ENCODE results near the gene CHRNG.

Gene CHRNG

GRCh38 chr2:232549655-232550353 is 10.3 kb downstream of the CHRNG start:
- H3K4me1 ChIP-seq (ENCODE audit: control insufficient read depth, insufficient read depth, low read length), result peaks cover 4% of the 10 kb centered on the region

DNA sequence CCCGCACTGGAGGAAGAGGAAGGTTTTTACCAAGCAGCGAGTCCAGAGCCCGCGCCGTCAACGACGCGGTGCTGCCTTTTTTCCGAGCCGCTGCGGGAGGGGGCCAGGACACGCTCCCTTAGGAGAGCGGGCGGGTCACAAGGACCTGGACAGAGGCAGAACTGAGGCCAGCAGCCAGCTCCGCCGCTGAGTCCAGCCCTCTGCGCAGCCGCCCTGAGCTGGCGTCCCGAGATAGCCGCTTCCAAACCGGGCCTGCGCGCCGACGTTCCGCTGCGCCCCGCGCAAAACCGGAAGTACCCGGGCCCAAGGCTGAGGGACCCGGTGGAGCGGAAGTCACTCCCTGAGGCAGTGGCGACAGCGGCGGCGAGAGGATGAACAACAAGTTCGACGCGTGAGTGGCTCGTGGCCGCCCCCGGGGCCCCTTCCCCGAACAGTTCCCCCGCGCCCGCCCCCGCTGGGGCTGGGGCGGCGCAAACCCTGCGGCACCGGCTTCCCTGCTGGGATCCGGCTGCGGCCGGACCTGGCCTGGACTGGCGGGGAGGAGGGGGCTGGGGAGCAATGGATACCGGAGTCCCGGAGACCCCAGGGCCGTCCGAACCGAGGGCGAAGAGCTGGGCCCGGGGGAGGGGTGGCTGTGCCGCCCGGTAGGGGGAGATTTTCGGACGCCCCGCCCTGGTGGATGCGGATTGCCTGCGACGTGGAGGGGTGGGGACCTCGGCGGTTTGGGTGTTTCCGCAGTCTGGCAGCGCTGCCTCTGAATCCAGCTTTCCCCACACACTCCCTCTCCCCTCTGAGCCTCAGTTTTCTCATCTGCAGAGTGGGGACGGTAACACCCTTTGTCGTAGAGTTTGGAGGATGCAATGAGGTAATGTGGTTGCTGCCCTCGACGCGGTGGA is 11.1 kb downstream of the CHRNG start, which contains the start of the genes EIF4E2 and TIGD1:
Gene EIF4E2, plus strand, starts transcription at position 336 of the 896 bp plus-strand sequence. Its CDS starts 36 bp downstream, at position 372.
Gene TIGD1, minus strand, starts transcription at position 204 of the 896 bp plus-strand sequence. CDS start 675 bp downstream, outside the sequence.
- Histone ChIP-seq H3K4me3 (ENCODE audit: low read depth, low read length) (peak within 1 kb of the TSS; percentile 81), H3K9ac (ENCODE audit: low read length) (peak within 1 kb of the TSS; percentile 93), H3K27ac (ENCODE audit: low read depth, low read length) (peak within 1 kb of the TSS; percentile 93), H3K27me3 (ENCODE audit: control insufficient read depth, insufficient read depth, low read length) (no peaks in the 10 kb centered on the region), H3K36me3 (ENCODE audit: control insufficient read depth, insufficient read depth, low read length) (peaks cover 27% of the 10 kb centered on the region), H3K4me1 (ENCODE audit: control insufficient read depth, insufficient read depth, low read length) (peaks cover 4% of the 10 kb centered on the region), H3K9me3 (ENCODE audit: control insufficient read depth, insufficient read depth, low read depth, low read length) (peaks cover 8% of the 10 kb centered on the region; the same call in 1 of the 2 replicates)

More at GRCh38 chr2:232549655-232550353, 10.3 kb downstream of the CHRNG start:
- Histone ChIP-seq H3K4me3 (ENCODE audit: low read depth, low read length) (peak overlapping the region; percentile 81), H3K36me3 (ENCODE audit: control insufficient read depth, insufficient read depth, low read length) (peaks cover 27% of the 10 kb centered on the region), H3K9me3 (ENCODE audit: control insufficient read depth, insufficient read depth, low read depth, low read length) (peaks cover 8% of the 10 kb centered on the region; the same call in 1 of the 2 replicates), H3K27me3 (ENCODE audit: control insufficient read depth, insufficient read depth, low read length) (no peaks in the 10 kb centered on the region), H3K27ac (ENCODE audit: low read depth, low read length) (peak overlapping the region; percentile 93), H3K9ac (ENCODE audit: low read length) (peak overlapping the region; percentile 93)

- peak overlapping the region; percentile 81 for H3K4me3 ChIP-seq (ENCODE audit: low read depth, low read length)
- peak overlapping the region; percentile 93 for H3K9ac ChIP-seq (ENCODE audit: low read length)
- H3K27ac ChIP-seq (ENCODE audit: low read depth, low read length), result no peak overlapping the region
- H3K4me1 ChIP-seq (ENCODE audit: control insufficient read depth, insufficient read depth, low read length), result peaks cover 4% of the 10 kb centered on the region
- H3K9me3 ChIP-seq (ENCODE audit: control insufficient read depth, insufficient read depth, low read depth, low read length), result peaks cover 8% of the 10 kb centered on the region; the same call in 1 of the 2 replicates
- H3K27me3 ChIP-seq (ENCODE audit: control insufficient read depth, insufficient read depth, low read length), result no peaks in the 10 kb centered on the region
- H3K36me3 ChIP-seq (ENCODE audit: control insufficient read depth, insufficient read depth, low read length), result peaks cover 33% of the 10 kb centered on the region
Measured at GRCh38 chr2:232551250-232551638, 11.8 kb downstream of the CHRNG start.

- peaks cover 4% of the 10 kb centered on the region for H3K4me1 ChIP-seq (ENCODE audit: control insufficient read depth, insufficient read depth, low read length)
- H3K27ac ChIP-seq (ENCODE audit: low read depth, low read length), result no peak overlapping the region
- H3K27me3 ChIP-seq (ENCODE audit: control insufficient read depth, insufficient read depth, low read length), result no peaks in the 10 kb centered on the region
- peaks cover 8% of the 10 kb centered on the region; the same call in 1 of the 2 replicates for H3K9me3 ChIP-seq (ENCODE audit: control insufficient read depth, insufficient read depth, low read depth, low read length)
- peaks cover 35% of the 10 kb centered on the region for H3K36me3 ChIP-seq (ENCODE audit: control insufficient read depth, insufficient read depth, low read length)
- H3K4me3 ChIP-seq (ENCODE audit: low read depth, low read length), result peak overlapping the region; percentile 81
- H3K9ac ChIP-seq (ENCODE audit: low read length), result peak overlapping the region; percentile 93
Measured at GRCh38 chr2:232551776-232552175, 12.3 kb downstream of the CHRNG start.

GRCh38 chr2:232556426-232556825 is 16.9 kb downstream of the CHRNG start:
- no peaks in the 10 kb centered on the region for H3K9me3 ChIP-seq (ENCODE audit: control insufficient read depth, insufficient read depth, low read depth, low read length)
- peaks cover 3% of the 10 kb centered on the region for H3K4me1 ChIP-seq (ENCODE audit: control insufficient read depth, insufficient read depth, low read length)
- H3K9ac ChIP-seq (ENCODE audit: low read length), result no peak overlapping the region
- H3K27ac ChIP-seq (ENCODE audit: low read depth, low read length), result no peak overlapping the region
- no peaks in the 10 kb centered on the region for H3K27me3 ChIP-seq (ENCODE audit: control insufficient read depth, insufficient read depth, low read length)
- H3K4me3 ChIP-seq (ENCODE audit: low read depth, low read length), result no peak overlapping the region
- H3K36me3 ChIP-seq (ENCODE audit: control insufficient read depth, insufficient read depth, low read length), result peaks cover 62% of the 10 kb centered on the region

DNA sequence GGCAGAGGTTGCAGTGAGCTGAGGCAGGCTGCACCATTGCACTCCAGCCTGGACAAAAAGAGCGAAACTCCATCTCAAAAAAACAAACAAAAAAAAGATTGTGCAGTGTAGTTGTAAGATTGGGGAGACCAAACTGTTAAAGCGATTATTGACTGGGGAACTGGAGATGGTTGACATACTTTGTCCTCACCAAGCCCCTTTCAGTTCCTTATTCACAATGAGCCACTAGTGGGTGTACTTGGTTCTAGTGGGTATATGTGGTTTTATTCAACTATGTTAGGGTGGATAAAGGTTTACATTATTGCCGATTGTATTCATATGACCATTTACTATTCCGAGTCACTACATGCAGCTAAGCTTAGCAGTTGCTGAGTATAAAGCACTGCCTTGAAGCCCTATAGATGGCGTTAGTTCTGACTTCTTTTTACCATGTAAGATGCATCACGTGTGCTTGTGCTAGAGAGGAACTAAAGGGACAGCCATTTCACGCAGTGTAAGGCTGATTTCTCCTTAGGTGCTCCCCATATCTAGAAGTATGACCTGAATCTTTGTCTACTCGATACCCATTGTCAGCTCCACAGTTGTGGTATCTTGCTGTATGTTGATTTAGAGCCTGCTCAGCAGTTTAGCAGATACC is 23.1 kb downstream of the CHRNG start:
- Histone ChIP-seq H3K9ac (ENCODE audit: low read length) (no peak overlapping the region), H3K36me3 (ENCODE audit: control insufficient read depth, insufficient read depth, low read length) (peaks cover 76% of the 10 kb centered on the region), H3K27ac (ENCODE audit: low read depth, low read length) (no peak overlapping the region), H3K27me3 (ENCODE audit: control insufficient read depth, insufficient read depth, low read length) (no peaks in the 10 kb centered on the region), H3K9me3 (ENCODE audit: control insufficient read depth, insufficient read depth, low read depth, low read length) (no peaks in the 10 kb centered on the region), H3K4me3 (ENCODE audit: low read depth, low read length) (no peak overlapping the region), H3K4me1 (ENCODE audit: control insufficient read depth, insufficient read depth, low read length) (no peaks in the 10 kb centered on the region)

GRCh38 chr2:232563580-232563979 is 24.1 kb downstream of the CHRNG start:
- Histone ChIP-seq H3K27me3 (ENCODE audit: control insufficient read depth, insufficient read depth, low read length) (no peaks in the 10 kb centered on the region), H3K9me3 (ENCODE audit: control insufficient read depth, insufficient read depth, low read depth, low read length) (no peaks in the 10 kb centered on the region), H3K9ac (ENCODE audit: low read length) (no peak overlapping the region), H3K36me3 (ENCODE audit: control insufficient read depth, insufficient read depth, low read length) (peaks cover 76% of the 10 kb centered on the region), H3K4me1 (ENCODE audit: control insufficient read depth, insufficient read depth, low read length) (no peaks in the 10 kb centered on the region), H3K27ac (ENCODE audit: low read depth, low read length) (no peak overlapping the region), H3K4me3 (ENCODE audit: low read depth, low read length) (no peak overlapping the region)

GRCh38 chr2:232567721-232568120 is 28.2 kb downstream of the CHRNG start:
- Histone ChIP-seq H3K4me1 (ENCODE audit: control insufficient read depth, insufficient read depth, low read length) (no peaks in the 10 kb centered on the region), H3K9ac (ENCODE audit: low read length) (no peak overlapping the region), H3K9me3 (ENCODE audit: control insufficient read depth, insufficient read depth, low read depth, low read length) (no peaks in the 10 kb centered on the region), H3K27me3 (ENCODE audit: control insufficient read depth, insufficient read depth, low read length) (no peaks in the 10 kb centered on the region), H3K27ac (ENCODE audit: low read depth, low read length) (no peak overlapping the region), H3K4me3 (ENCODE audit: low read depth, low read length) (no peak overlapping the region), H3K36me3 (ENCODE audit: control insufficient read depth, insufficient read depth, low read length) (peaks cover 91% of the 10 kb centered on the region)

- H3K4me3 ChIP-seq (ENCODE audit: low read depth, low read length), result no peak overlapping the region
- peaks cover 91% of the 10 kb centered on the region for H3K36me3 ChIP-seq (ENCODE audit: control insufficient read depth, insufficient read depth, low read length)
- H3K9me3 ChIP-seq (ENCODE audit: control insufficient read depth, insufficient read depth, low read depth, low read length), result no peaks in the 10 kb centered on the region
- no peak overlapping the region for H3K9ac ChIP-seq (ENCODE audit: low read length)
- no peaks in the 10 kb centered on the region for H3K4me1 ChIP-seq (ENCODE audit: control insufficient read depth, insufficient read depth, low read length)
- H3K27ac ChIP-seq (ENCODE audit: low read depth, low read length), result no peak overlapping the region
- no peaks in the 10 kb centered on the region for H3K27me3 ChIP-seq (ENCODE audit: control insufficient read depth, insufficient read depth, low read length)
Measured at GRCh38 chr2:232568161-232568560, 28.7 kb downstream of the CHRNG start.

DNA sequence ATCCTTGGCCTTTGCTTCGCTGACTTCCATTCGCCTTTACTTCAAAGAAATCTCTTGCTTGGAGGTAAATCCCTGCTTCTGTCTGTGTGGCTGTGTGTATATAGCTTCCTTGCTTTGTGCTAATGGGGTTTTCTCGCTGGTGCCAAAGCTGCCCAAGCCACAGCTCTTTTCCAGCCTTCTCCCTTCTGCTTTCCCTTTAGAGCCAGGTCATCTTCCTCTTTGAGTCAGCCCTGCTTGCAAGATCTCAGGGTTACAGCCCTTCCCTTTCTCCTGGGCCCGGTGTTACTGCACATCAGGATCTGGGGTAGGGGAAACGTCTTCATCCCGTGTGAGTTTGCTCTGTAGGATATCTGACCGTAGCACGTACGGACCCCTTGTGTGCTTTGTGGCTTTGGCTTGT is 30.0 kb downstream of the CHRNG start:
- Histone ChIP-seq H3K36me3 (ENCODE audit: control insufficient read depth, insufficient read depth, low read length) (peaks cover 93% of the 10 kb centered on the region), H3K27ac (ENCODE audit: low read depth, low read length) (no peak overlapping the region), H3K27me3 (ENCODE audit: control insufficient read depth, insufficient read depth, low read length) (no peaks in the 10 kb centered on the region), H3K9me3 (ENCODE audit: control insufficient read depth, insufficient read depth, low read depth, low read length) (no peaks in the 10 kb centered on the region), H3K4me3 (ENCODE audit: low read depth, low read length) (no peak overlapping the region), H3K9ac (ENCODE audit: low read length) (no peak overlapping the region), H3K4me1 (ENCODE audit: control insufficient read depth, insufficient read depth, low read length) (no peaks in the 10 kb centered on the region)
